WTC11 (cell line): ENCODE results near the gene SCOC. TPM values are rescaled to one million over a fixed set of nuclear protein-coding genes. Genes with fewer than 3 reads are reported as not detected.

Experiments used
- ATAC-seq: fragments of 200-7000 bp; cut with Tn5 transposase; 2 replicates; pipeline ENCODE4 v1.10.0; 2021; ENCODE audit warnings: mild to moderate bottlenecking, moderate library complexity
- CTCF ChIA-PET: fragments of 300-600 bp; sonication (Branson Sonifier 250); formaldehyde crosslinking; loops from one replicate; lab custom pipeline; 2021; ENCODE audit warnings: antibody characterized with exemption; lab: Charles Lee
- POLR2A ChIA-PET: fragments of 350-600 bp; sonication (Branson Sonifier 250); formaldehyde crosslinking; loops from one replicate; lab custom pipeline; 2021; ENCODE audit warnings: antibody characterized with exemption; lab: Charles Lee
- DNase-seq: peaks from one replicate; pipeline ENCODE4 v3.0.0; 2021; ENCODE audit warnings: low spot score
- H3K27ac Mint-ChIP-seq: 2 replicates; pipeline ENCODE4 v1.8.0; 2021; ENCODE audit warnings: mixed read lengths
- H3K27me3 Mint-ChIP-seq: 2 replicates; pipeline ENCODE4 v1.8.0; 2021; ENCODE audit warnings: low read depth, mild to moderate bottlenecking, moderate library complexity, mixed read lengths
- H3K36me3 Mint-ChIP-seq: 2 replicates; pipeline ENCODE4 v1.8.0; 2021; ENCODE audit warnings: mixed read lengths
- H3K4me1 Mint-ChIP-seq: 2 replicates; pipeline ENCODE4 v1.8.0; 2022; ENCODE audit warnings: mixed read lengths
- H3K4me3 Mint-ChIP-seq: 2 replicates; pipeline ENCODE4 v1.8.0; 2021; ENCODE audit warnings: mild to moderate bottlenecking, moderate library complexity, mixed read lengths
- H3K9me3 Mint-ChIP-seq: 2 replicates; pipeline ENCODE4 v1.8.0; 2021; ENCODE audit warnings: mixed read lengths
- ARID4B ChIP-seq: sonication (generic); formaldehyde crosslinking; IDR thresholded peaks from 2 replicates; pipeline ENCODE4 v1.8.0; 2023; ENCODE audit warnings: missing genetic modification reagents, mild to moderate bottlenecking, borderline replicate concordance
- ATF1 ChIP-seq: sonication (generic); formaldehyde crosslinking; IDR thresholded peaks from 2 replicates; pipeline ENCODE4 v1.8.1; 2023; ENCODE audit warnings: mild to moderate bottlenecking, moderate library complexity, missing genetic modification reagents
- CREM ChIP-seq: sonication (generic); formaldehyde crosslinking; IDR thresholded peaks from 2 replicates; pipeline ENCODE4 v1.8.1; 2022; ENCODE audit warnings: mild to moderate bottlenecking, missing genetic modification reagents, moderate library complexity
- KAT7 ChIP-seq: sonication (generic); formaldehyde crosslinking; IDR thresholded peaks from 2 replicates; pipeline ENCODE4 v1.8.1; 2023; ENCODE audit warnings: missing genetic modification reagents, mild to moderate bottlenecking, borderline replicate concordance
- MYBL2 ChIP-seq: sonication (generic); formaldehyde crosslinking; IDR thresholded peaks from 2 replicates; pipeline ENCODE4 v1.8.1; 2023; ENCODE audit warnings: mild to moderate bottlenecking, moderate library complexity, missing genetic modification reagents
- NR3C1 ChIP-seq: sonication (generic); formaldehyde crosslinking; conservative IDR thresholded peaks from 2 replicates; pipeline ENCODE4 v1.8.1; 2023; ENCODE audit warnings: low read depth, mild to moderate bottlenecking, missing genetic modification reagents
- RELA ChIP-seq: sonication (generic); formaldehyde crosslinking; IDR thresholded peaks from 2 replicates; pipeline ENCODE4 v1.8.1; 2022; ENCODE audit warnings: missing genetic modification reagents, mild to moderate bottlenecking, borderline replicate concordance
- STAT6 ChIP-seq: sonication (generic); formaldehyde crosslinking; conservative IDR thresholded peaks from 2 replicates; pipeline ENCODE4 v1.8.1; 2023; ENCODE audit warnings: mild to moderate bottlenecking, low read depth, missing genetic modification reagents, moderate library complexity
- TP53 ChIP-seq: sonication (generic); formaldehyde crosslinking; IDR thresholded peaks from 2 replicates; pipeline ENCODE4 v1.8.1; 2023; ENCODE audit warnings: mild to moderate bottlenecking, missing genetic modification reagents
- USF1 ChIP-seq: sonication (generic); formaldehyde crosslinking; IDR thresholded peaks from 2 replicates; pipeline ENCODE4 v1.8.0; 2022; ENCODE audit warnings: mild to moderate bottlenecking, missing genetic modification reagents
- ZNF232 ChIP-seq: sonication (generic); formaldehyde crosslinking; IDR thresholded peaks from 2 replicates; pipeline ENCODE4 v1.8.0; 2022; ENCODE audit warnings: mild to moderate bottlenecking, missing genetic modification reagents
- ZNF263 ChIP-seq: sonication (generic); formaldehyde crosslinking; IDR thresholded peaks from 2 replicates; pipeline ENCODE4 v1.8.1; 2022; ENCODE audit warnings: low read depth, mild to moderate bottlenecking, moderate library complexity, missing genetic modification reagents
- ZNF416 ChIP-seq: fragments of 250-450 bp; sonication (Bioruptor Pico); IDR thresholded peaks from 2 replicates; pipeline ENCODE4 v1.9.0; 2021; ENCODE audit warnings: mild to moderate bottlenecking, inconsistent platforms
- ZNF423 ChIP-seq: fragments of 250-450 bp; sonication (Bioruptor Pico); IDR thresholded peaks from 2 replicates; pipeline ENCODE4 v2.1.2; 2022; ENCODE audit warnings: mild to moderate bottlenecking, moderate library complexity
- ZNF532 ChIP-seq: fragments of 250-450 bp; sonication (Bioruptor Pico); IDR thresholded peaks from 2 replicates; pipeline ENCODE4 v1.9.0; 2021; ENCODE audit warnings: mild to moderate bottlenecking, borderline replicate concordance
- ZSCAN18 ChIP-seq: fragments of 250-450 bp; sonication (Bioruptor Pico); IDR thresholded peaks from 2 replicates; pipeline ENCODE4 v2.1.2; 2022; ENCODE audit warnings: mild to moderate bottlenecking, moderate library complexity
- total RNA-seq: library from RNA; stranded (reverse); gene quantifications from 3 replicates; pipeline ENCODE4 v1.2.3, GENCODE V29; 2021

SCOC gene
- total RNA-seq, 1 experiment from 2014 or later = 33.0 TPM

GRCh38 chr4:140408974-140409373 is 35.5 kb downstream of the SCOC start:
- H3K27me3 Mint-ChIP-seq = no peaks in the 10 kb centered on the region
- ATAC-seq (no peak), DNase-seq (no peak)
- peaks cover 18% of the 10 kb centered on the region for H3K4me1 Mint-ChIP-seq
- no peak overlapping the region for H3K27ac Mint-ChIP-seq
- peaks cover 8% of the 10 kb centered on the region for H3K9me3 Mint-ChIP-seq
- TF ChIP-seq ZNF532 (CRISPR knock-in tag) = no peak
- no peak for TF ChIP-seq ZNF423 (CRISPR knock-in tag)
- no peak for TF ChIP-seq NR3C1
- TF ChIP-seq ZNF232 (CRISPR knock-in tag) = no peak
- no peak for TF ChIP-seq TP53
- TF ChIP-seq ZNF416 = no peak
- no peak for TF ChIP-seq ATF1 (CRISPR knock-in tag)
- TF ChIP-seq MYBL2 = no peak
- TF ChIP-seq RELA (CRISPR knock-in tag) = no peak
- TF ChIP-seq USF1 (CRISPR knock-in tag) = no peak
- no peak for TF ChIP-seq ARID4B
- TF ChIP-seq KAT7 (CRISPR knock-in tag) = no peak
- no peak for TF ChIP-seq ZNF263 (CRISPR knock-in tag)
- no peak for TF ChIP-seq CREM
- no peak for TF ChIP-seq STAT6 (CRISPR knock-in tag)
- TF ChIP-seq ZSCAN18 = no peak
- ChIA-PET POLR2A (no interaction called here), CTCF (no interaction called here)
- peaks cover 6% of the 10 kb centered on the region for H3K36me3 Mint-ChIP-seq
- no peak overlapping the region for H3K4me3 Mint-ChIP-seq
